ENCODE results near the gene PHTF2.

Gene PHTF2

GRCh38 chr7:77918676-77919075 lies 120.1 kb downstream of the PHTF2 start:
- in situ Hi-C loops (cut with MboI; ENCODE audit: low sequenced_read_pairs), result no loop called here

GRCh38 chr7:77923419-77923818 lies 124.8 kb downstream of the PHTF2 start:
- in situ Hi-C loops (cut with MboI; ENCODE audit: low sequenced_read_pairs), result no loop called here

- in situ Hi-C loops (cut with MboI; ENCODE audit: low sequenced_read_pairs), result loop anchor here (25.0 kb wide), 1 partner anchor 268 kb away; no protein-coding TSS in a partner anchor
Observed at GRCh38 chr7:77930496-77930895, 131.9 kb downstream of the PHTF2 start.

DNA sequence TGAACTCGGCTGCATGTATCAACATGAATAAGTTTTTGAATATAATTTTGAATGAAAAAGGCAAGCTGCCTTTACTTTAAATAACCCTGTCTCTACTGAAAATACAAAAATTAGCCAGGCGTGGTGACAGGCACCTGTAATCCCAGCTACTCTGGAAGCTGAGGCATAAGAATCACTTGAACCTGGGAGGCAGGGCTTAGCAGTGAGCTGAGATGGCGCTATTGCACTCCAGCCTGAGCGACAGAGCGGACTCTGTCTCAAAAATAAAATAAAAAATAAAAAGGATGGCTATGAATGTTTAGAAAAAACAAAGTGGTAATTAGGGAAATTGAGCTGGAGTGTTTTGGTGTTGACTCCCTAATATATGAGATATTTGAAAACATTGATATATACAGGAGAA lies 133.3 kb downstream of the PHTF2 start:
- in situ Hi-C loops (cut with MboI; ENCODE audit: low sequenced_read_pairs), result loop anchor here (25.0 kb wide), 1 partner anchor 270 kb away; no protein-coding TSS in a partner anchor

DNA sequence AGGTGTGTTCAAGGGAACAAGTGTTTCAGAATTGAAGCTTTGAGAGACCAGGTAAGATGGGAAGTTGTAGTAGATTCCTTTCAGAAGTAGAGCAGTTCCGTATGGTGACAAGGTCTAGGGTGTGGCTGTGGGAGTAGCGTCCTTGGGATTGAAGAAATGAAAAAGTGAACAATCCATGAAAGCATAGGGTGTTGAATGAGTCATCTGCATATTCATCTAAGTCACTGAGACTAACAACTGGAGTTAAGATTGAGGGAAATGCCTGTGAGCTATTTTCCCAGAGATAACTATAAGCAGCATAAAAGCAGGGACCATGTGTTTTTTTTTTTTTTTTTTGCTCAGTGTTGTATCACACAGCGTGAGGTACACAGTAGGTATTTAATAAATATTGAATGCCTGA lies 134.8 kb downstream of the PHTF2 start:
- in situ Hi-C loops (cut with MboI; ENCODE audit: low sequenced_read_pairs), result loop anchor here (25.0 kb wide), 1 partner anchor 271 kb away; no protein-coding TSS in a partner anchor

GRCh38 chr7:77935652-77936348 lies 137.2 kb downstream of the PHTF2 start:
- in situ Hi-C loops (cut with MboI; ENCODE audit: low sequenced_read_pairs), result loop anchor here (25.0 kb wide), 1 partner anchor 273 kb away; no protein-coding TSS in a partner anchor

DNA sequence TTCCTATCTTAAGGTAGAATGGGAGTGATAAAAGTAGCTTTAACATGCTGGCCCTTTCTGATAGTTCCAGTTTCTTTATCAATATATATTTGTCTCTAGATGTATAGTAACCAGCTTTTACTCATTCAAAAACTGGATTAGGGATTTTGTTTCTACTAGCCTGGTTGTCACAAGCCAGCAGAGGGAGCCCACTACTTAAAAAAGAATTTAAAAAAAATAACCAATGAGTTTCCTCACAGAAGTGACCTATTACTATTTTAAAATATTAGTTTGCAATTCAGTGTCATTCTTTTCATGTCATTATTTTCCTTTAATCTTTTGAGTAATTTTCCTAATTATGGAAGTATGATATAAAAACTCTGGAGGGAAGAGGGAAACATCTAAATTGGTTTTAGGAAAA lies 142.1 kb downstream of the PHTF2 start:
- in situ Hi-C loops (cut with MboI; ENCODE audit: low sequenced_read_pairs), result loop anchor here (25.0 kb wide), 1 partner anchor 278 kb away; no protein-coding TSS in a partner anchor

DNA sequence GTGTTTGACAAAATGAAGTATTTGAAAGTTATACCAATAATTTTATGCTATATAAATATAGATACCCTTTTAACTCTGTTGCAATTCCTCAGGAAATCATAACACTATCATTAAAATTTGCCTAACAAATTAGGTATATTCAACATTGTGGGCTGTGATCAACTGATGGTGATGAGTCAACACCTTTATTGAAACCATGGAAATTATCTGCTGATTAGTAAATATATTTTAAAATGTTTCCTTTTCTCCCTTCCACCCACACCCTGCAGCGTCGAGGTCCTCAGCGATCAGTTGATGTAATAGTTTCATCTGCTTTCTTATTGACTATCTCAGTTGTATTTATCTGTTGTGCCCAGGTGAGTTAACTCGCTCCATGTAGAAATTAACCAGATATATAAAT lies 143.9 kb downstream of the PHTF2 start:
- in situ Hi-C loops (cut with MboI; ENCODE audit: low sequenced_read_pairs), result loop anchor here (25.0 kb wide), 1 partner anchor 280 kb away; no protein-coding TSS in a partner anchor

- in situ Hi-C loops (cut with MboI; ENCODE audit: low sequenced_read_pairs), result loop anchor here (25.0 kb wide), 1 partner anchor 282 kb away; no protein-coding TSS in a partner anchor
Observed at GRCh38 chr7:77944183-77945182, 145.9 kb downstream of the PHTF2 start.

GRCh38 chr7:77950548-77950947 lies 152.0 kb downstream of the PHTF2 start:
- in situ Hi-C loops (cut with MboI; ENCODE audit: low sequenced_read_pairs), result no loop called here

DNA sequence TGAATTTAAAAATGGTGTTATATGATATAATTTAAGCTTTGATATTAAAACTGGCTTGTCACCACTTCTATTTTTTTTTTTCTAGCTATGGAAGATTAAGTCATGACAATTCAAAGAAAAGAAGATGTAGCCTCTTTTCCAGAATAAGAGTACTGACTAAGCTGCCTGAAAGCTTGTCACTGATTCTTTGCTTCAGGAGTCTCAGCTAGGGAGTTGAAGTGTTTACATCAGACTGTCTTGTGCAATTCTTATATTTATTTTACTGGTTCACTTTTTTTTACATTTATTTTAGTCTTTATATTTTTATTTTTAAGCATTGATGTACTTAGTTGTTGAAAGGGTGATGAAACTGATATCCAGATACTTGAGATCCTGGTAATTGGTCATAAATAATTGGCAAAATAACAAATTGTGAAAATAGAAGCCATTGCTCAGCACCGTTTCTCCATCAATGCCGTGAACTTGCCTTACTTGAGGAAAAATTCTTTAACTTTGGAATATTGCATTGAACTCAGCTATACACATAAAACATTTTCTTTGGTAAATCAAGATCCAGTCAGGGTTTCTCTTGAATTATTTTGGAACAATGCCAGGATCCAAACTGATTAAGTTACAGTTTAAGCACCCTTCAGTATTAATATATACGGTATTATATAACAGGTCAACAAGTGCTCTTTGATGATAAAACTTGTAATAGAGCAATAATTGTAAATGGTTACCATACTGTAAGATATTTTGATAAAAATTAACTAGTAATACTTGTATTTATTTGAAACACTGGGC lies 156.4 kb downstream of the PHTF2 start:
- in situ Hi-C loops (cut with MboI; ENCODE audit: low sequenced_read_pairs), result no loop called here

GRCh38 chr7:77958436-77958835 lies 159.9 kb downstream of the PHTF2 start:
- in situ Hi-C loops (cut with MboI; ENCODE audit: low sequenced_read_pairs), result no loop called here

DNA sequence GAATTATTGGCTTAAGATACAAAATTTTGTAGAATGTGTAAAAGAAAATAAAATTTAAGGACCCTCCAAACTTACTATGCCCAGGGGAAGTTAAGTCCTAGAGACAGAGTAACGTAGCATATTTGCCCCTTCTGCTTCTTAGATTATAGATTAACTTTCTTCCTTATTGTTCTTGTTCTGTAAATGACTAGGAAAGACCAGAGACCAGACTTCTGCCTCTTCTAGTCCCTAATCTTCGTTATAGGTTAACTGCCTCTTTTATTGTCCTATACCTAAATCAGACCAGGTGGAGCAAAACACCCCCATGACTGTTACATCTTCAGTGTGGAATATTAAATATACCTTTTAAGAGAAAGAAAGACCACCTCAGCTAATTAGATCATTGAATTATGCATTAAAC lies 160.5 kb downstream of the PHTF2 start:
- in situ Hi-C loops (cut with MboI; ENCODE audit: low sequenced_read_pairs), result no loop called here

GRCh38 chr7:77960336-77960735 lies 161.8 kb downstream of the PHTF2 start:
- in situ Hi-C loops (cut with MboI; ENCODE audit: low sequenced_read_pairs), result no loop called here

- in situ Hi-C loops (cut with MboI; ENCODE audit: low sequenced_read_pairs), result no loop called here
Observed at GRCh38 chr7:77967429-77967828, 168.9 kb downstream of the PHTF2 start.

DNA sequence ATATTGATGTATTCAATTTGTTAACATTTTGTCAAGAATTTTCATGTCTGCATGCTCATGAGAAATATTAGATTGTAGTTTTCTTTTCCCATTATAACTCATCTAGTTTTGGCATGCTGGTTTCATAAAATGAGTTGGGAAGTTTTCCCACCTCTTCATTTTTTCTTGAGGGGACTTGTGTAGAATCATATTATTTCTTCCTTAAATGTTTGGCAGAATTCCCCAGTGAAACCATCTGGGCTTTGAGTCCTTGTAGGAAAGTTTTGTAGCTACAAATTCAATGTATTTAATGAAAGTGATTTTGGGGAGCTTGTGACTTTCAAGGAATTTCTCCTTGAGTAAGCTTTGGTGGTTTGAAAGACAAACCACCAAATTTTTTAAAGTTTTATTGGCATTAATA lies 173.2 kb downstream of the PHTF2 start:
- in situ Hi-C loops (cut with MboI; ENCODE audit: low sequenced_read_pairs), result no loop called here

- in situ Hi-C loops (cut with MboI; ENCODE audit: low sequenced_read_pairs), result no loop called here
Observed at GRCh38 chr7:77975672-77976480, 177.3 kb downstream of the PHTF2 start.

DNA sequence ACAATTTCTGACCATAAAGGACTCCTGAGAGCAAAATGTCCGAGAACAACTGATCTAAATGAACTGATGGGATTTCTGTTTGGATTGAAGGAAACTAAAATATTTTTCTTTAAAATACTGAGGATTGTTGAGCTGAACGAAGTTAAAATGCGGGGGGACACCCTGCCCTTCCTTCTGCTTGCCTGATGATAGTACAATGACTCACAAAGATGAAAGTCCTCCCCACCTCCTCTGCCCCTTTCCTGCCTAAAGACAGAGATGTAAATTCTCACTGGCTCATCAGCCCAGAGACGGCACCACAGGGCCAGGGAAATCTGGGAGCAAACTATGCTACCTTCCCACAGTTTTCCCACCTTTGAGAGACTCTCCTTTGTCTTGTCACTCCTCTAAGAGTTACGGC lies 180.6 kb downstream of the PHTF2 start:
- in situ Hi-C loops (cut with MboI; ENCODE audit: low sequenced_read_pairs), result no loop called here

DNA sequence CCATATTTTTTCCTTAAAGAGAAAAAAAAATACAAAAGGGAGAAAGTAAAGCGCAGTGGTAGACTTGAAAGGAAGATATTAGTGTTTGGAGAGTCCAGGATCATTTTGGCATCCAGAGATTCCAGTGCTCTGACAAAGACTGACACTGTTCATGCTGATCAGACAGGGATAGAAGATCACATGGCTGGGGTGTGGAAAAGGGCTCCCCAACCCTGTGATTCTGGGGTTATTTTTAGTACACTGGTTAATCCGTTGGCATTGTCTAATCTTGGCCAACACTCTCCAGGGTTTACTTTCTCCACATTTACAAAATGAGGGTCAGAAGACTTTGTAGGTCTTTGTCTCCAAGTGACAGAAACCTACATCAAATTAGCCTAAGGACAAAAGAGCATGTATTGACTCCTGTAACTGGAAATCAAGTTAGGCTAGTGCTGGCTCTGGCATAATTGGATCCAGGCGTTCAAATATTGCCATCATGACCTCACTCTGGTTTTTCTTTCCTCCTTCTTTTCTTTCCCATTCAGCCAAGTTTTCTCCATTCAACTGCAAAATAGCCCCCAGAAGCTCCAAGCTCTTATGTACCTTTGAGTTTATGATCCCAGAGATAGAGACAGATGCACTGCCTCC lies 181.6 kb downstream of the PHTF2 start:
- in situ Hi-C loops (cut with MboI; ENCODE audit: low sequenced_read_pairs), result no loop called here
